CD14-positive monocyte (primary cell): ENCODE measurements around the gene PARP8. TPM values are rescaled to one million over a fixed set of nuclear protein-coding genes. Genes with fewer than 3 reads are reported as not detected.

ENCODE experiments used
- DNase-seq, 3 donors: peaks; one replicate each; pipeline ENCODE4 v3.0.0-alpha.2; 2011 to 2022
- H2AFZ ChIP-seq: 2 replicates; pipeline ENCODE4 v1.6.0; 2012; ENCODE audit warnings: mild to moderate bottlenecking, low read depth, low read length, inconsistent platforms; ENCODE audit not compliant: insufficient read depth, poor library complexity, severe bottlenecking
- H3K27ac ChIP-seq, 2 donors: 1 replicate in 1 of 2; 2 replicates in 1 of 2; pipeline ENCODE4 v1.5.1; 2012 to 2013; ENCODE audit warnings: low read length in 2 of 2, control low read depth in 1 of 2, inconsistent platforms in 1 of 2, low read depth in 1 of 2, mild to moderate bottlenecking in 1 of 2
- H3K27me3 ChIP-seq, 2 donors: one replicate each; pipeline versions ENCODE4 v1.6.0 to v1.6.1; 2011 to 2013; ENCODE audit warnings: low read length in 2 of 2; ENCODE audit not compliant: control insufficient read depth in 2 of 2, insufficient read depth in 2 of 2
- H3K36me3 ChIP-seq, 2 donors: replicated peaks in 1 of 2; 1 replicate in 1 of 2; 2 replicates in 1 of 2; pipeline versions ENCODE4 v1.5.1 to v1.6.1; 2012 to 2013; ENCODE audit warnings: low read length in 2 of 2, control low read depth in 1 of 2, inconsistent platforms in 1 of 2, mild to moderate bottlenecking in 1 of 2; ENCODE audit not compliant: insufficient read depth in 2 of 2, control insufficient read depth in 1 of 2
- H3K4me1 ChIP-seq, 2 donors: 1 replicate in 1 of 2; 2 replicates in 1 of 2; pipeline versions ENCODE4 v1.5.1 to v1.6.1; 2012 to 2013; ENCODE audit warnings: low read length in 2 of 2, control low read depth in 1 of 2, inconsistent platforms in 1 of 2, mild to moderate bottlenecking in 1 of 2, moderate library complexity in 1 of 2; ENCODE audit not compliant: insufficient read depth in 2 of 2, control insufficient read depth in 1 of 2
- H3K4me2 ChIP-seq: replicated peaks from 2 replicates; pipeline ENCODE3; 2012; ENCODE audit warnings: low read length, moderate library complexity, mild to moderate bottlenecking; ENCODE audit not compliant: poor library complexity, severe bottlenecking; ENCODE audit errors: extremely low read depth
- H3K4me3 ChIP-seq, 3 experiments: fragments of 200-600 bp in 1 of 3; sonication (generic) in 1 of 3; replicated peaks in 1 of 3; 1 replicate in 2 of 3; 2 replicates in 1 of 3; pipeline ENCODE4 v1.5.1; 2011 to 2013; ENCODE audit warnings: low read length in 3 of 3, mild to moderate bottlenecking in 3 of 3, control low read depth in 2 of 3, low read depth in 2 of 3, inconsistent platforms in 1 of 3, moderate library complexity in 1 of 3
- H3K79me2 ChIP-seq: 2 replicates; pipeline ENCODE4 v1.6.0; 2012; ENCODE audit warnings: mild to moderate bottlenecking, control low read depth, inconsistent platforms, low read length, moderate library complexity; ENCODE audit not compliant: insufficient read depth
- H3K9ac ChIP-seq: 2 replicates; pipeline ENCODE4 v1.6.0; 2017; ENCODE audit warnings: low read length, mild to moderate bottlenecking; ENCODE audit not compliant: insufficient read depth, poor library complexity, severe bottlenecking
- H3K9me3 ChIP-seq, 2 donors: replicated peaks in 1 of 2; 1 replicate in 1 of 2; 2 replicates in 1 of 2; pipeline versions ENCODE4 v1.5.1 to v1.6.1; 2012 to 2013; ENCODE audit warnings: low read length in 2 of 2, control low read depth in 1 of 2; ENCODE audit not compliant: control insufficient read depth in 1 of 2, insufficient read depth in 1 of 2
- H4K20me1 ChIP-seq: 2 replicates; pipeline ENCODE4 v1.6.0; 2012; ENCODE audit warnings: mild to moderate bottlenecking, low read length, control low read depth, moderate library complexity; ENCODE audit not compliant: insufficient read depth
- H3K27ac Mint-ChIP-seq, 7 donors: one replicate each; pipeline ENCODE4 v1.8.0; 2020; ENCODE audit warnings: mild to moderate bottlenecking in 7 of 7, mixed read lengths in 7 of 7, moderate library complexity in 6 of 7, inconsistent platforms in 2 of 7
- H3K27me3 Mint-ChIP-seq, 3 donors: one replicate each; pipeline ENCODE4 v1.8.0; 2021 to 2022; ENCODE audit warnings: low read depth in 3 of 3, mild to moderate bottlenecking in 3 of 3, mixed read lengths in 3 of 3, moderate library complexity in 3 of 3, inconsistent platforms in 1 of 3
- H3K36me3 Mint-ChIP-seq, 2 donors: one replicate each; pipeline ENCODE4 v1.8.0; 2020; ENCODE audit warnings: mixed read lengths in 2 of 2, inconsistent platforms in 1 of 2, mild to moderate bottlenecking in 1 of 2
- H3K4me1 Mint-ChIP-seq: one replicate; pipeline ENCODE4 v1.8.0; 2020; ENCODE audit warnings: mild to moderate bottlenecking, mixed read lengths
- H3K4me3 Mint-ChIP-seq, 2 donors: one replicate each; pipeline ENCODE4 v1.8.0; 2020; ENCODE audit warnings: mild to moderate bottlenecking in 2 of 2, mixed read lengths in 2 of 2, moderate library complexity in 1 of 2
- H3K9me3 Mint-ChIP-seq, 7 donors: one replicate each; pipeline ENCODE4 v1.8.0; 2020 to 2022; ENCODE audit warnings: mixed read lengths in 7 of 7, mild to moderate bottlenecking in 6 of 7, moderate library complexity in 6 of 7, inconsistent platforms in 2 of 7
- WGBS: methylation state at CpG from one replicate; pipeline ENCODE4 v1.1.5; 2013; ENCODE audit warnings: missing lambda C conversion rate; ENCODE audit not compliant: insufficient coverage; 5-methylcytosine and 5-hydroxymethylcytosine counted together
- intact Hi-C, 2 donors: fragments of 100-400 bp; cut with micrococcal nuclease; formaldehyde crosslinking; loops; one replicate each; pipeline versions ENCODE4 v1.15.0 to v1.15.1; 2023
- polyA plus RNA-seq, 3 donors: library from polyadenylated mRNA; depleted of rRNA in 1 of 3; unstranded in 2 of 3; stranded (reverse) in 1 of 3; fragments of 300-500 nt in 2 of 3; fragments of >200 nt in 1 of 3; fragmentation: Illumina TruSeq in 2 of 3; gene quantifications; 1 replicate in 2 of 3; 2 replicates in 1 of 3; pipeline ENCODE4 v1.2.3, GENCODE V29; 2012 to 2021
- TF ChIP-seq, protein P1 (sequence below): fragments of 200-600 bp; IDR thresholded peaks from one replicate; pipeline ENCODE4 v1.8.0; 2022; ENCODE audit warnings: antibody characterized with exemption, mild to moderate bottlenecking

Gene PARP8
- polyA plus RNA-seq, 3 donors = 27.5 to 170 (median 40.6) TPM

DNA sequence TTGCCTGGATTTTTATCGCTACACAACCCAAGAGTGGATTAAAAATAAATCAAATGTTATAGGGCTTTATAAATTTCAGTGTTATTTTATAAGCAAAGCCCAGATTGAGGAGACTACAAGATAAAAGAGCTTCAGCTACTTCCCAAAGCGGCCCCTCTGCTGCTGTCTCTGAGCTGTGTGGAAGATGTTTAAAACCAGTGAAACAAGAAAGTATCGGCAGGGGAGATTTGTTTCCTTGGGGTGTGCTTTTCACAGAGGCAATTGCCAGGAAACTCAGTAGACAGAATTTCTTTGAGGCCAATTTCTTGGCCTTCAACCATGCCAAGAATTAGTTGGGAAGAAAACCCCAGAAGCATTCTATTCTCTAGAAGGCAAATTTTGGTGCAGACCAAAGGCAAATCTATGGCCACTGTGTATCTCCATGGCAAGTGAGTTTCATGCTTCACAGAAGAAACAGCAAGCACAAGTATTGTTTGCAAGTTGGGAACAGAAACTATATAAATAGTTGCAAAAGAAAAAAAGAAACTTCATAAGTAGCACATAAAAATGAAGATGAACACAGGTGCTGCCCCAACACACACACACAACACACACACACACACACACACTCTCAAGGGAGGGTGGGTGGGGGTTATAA, 197.2 kb downstream of the PARP8 start:
- Mint-ChIP-seq H3K9me3 (peaks cover 0 to 8% (median 4%) of the 10 kb centered on the region in 7 donors), H3K4me3 (no peak overlapping the region), H3K27me3 (peaks cover 2 to 9% (median 6%) of the 10 kb centered on the region in 3 donors), H3K4me1 (no peaks in the 10 kb centered on the region), H3K36me3 (no peaks in the 10 kb centered on the region), H3K27ac (no peak overlapping the region)
- DNase-seq = no peak
- Histone ChIP-seq H3K79me2 (no peaks in the 10 kb centered on the region), H3K4me2 (no peak overlapping the region), H3K27ac (no peak overlapping the region), H4K20me1 (no peaks in the 10 kb centered on the region), H3K27me3 (peaks cover 0 to 5% of the 10 kb centered on the region in 2 donors), H2AFZ (no peak overlapping the region), H3K36me3 (no peaks in the 10 kb centered on the region), H3K4me1 (no peaks in the 10 kb centered on the region), H3K4me3 (no peak overlapping the region), H3K9ac (no peak overlapping the region), H3K9me3 (no peaks in the 10 kb centered on the region)
- intact Hi-C loops = no loop called here
- TF ChIP-seq, protein P1, sequence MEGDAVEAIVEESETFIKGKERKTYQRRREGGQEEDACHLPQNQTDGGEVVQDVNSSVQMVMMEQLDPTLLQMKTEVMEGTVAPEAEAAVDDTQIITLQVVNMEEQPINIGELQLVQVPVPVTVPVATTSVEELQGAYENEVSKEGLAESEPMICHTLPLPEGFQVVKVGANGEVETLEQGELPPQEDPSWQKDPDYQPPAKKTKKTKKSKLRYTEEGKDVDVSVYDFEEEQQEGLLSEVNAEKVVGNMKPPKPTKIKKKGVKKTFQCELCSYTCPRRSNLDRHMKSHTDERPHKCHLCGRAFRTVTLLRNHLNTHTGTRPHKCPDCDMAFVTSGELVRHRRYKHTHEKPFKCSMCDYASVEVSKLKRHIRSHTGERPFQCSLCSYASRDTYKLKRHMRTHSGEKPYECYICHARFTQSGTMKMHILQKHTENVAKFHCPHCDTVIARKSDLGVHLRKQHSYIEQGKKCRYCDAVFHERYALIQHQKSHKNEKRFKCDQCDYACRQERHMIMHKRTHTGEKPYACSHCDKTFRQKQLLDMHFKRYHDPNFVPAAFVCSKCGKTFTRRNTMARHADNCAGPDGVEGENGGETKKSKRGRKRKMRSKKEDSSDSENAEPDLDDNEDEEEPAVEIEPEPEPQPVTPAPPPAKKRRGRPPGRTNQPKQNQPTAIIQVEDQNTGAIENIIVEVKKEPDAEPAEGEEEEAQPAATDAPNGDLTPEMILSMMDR = no peak
- WGBS = 80% methylated on average over 1 of the region's 3 CpGs

DNA sequence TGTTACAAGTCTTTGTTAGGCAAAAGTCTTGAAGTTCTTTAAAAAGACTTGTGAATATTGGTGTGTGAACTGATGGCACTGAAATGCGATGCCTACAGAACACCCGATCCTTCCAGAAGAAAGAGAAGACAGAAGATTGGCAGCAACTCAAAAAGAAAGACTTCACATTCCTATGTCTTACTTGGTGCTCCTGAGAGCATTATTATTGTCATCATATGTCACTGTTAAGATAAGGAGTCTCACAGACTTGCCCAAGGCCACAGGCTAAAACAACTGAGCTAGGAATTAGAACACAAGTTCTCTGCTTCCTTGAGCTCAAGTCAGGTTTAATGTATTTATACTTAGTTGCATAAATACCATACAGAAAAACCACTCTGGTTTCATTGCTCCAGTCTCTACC, 198.0 kb downstream of the PARP8 start:
- Histone ChIP-seq H3K36me3 (no peaks in the 10 kb centered on the region), H3K27me3 (peaks cover 0 to 5% of the 10 kb centered on the region in 2 donors), H3K79me2 (no peaks in the 10 kb centered on the region), H3K9ac (no peak overlapping the region), H2AFZ (no peak overlapping the region), H4K20me1 (no peaks in the 10 kb centered on the region), H3K27ac (no peak overlapping the region), H3K4me1 (no peaks in the 10 kb centered on the region), H3K4me2 (no peak overlapping the region), H3K4me3 (no peak overlapping the region), H3K9me3 (no peaks in the 10 kb centered on the region)
- H3K9me3 Mint-ChIP-seq = peaks cover 0 to 7% (median 4%) of the 10 kb centered on the region in 7 donors
- peaks cover 6 to 14% (median 7%) of the 10 kb centered on the region in 3 donors for H3K27me3 Mint-ChIP-seq
- WGBS = 83% methylated on average over 1 of the region's 2 CpGs
- no peaks in the 10 kb centered on the region for H3K4me1 Mint-ChIP-seq
- no peak overlapping the region for H3K4me3 Mint-ChIP-seq
- intact Hi-C loops = no loop called here
- no peak for DNase-seq
- TF ChIP-seq, protein P1 = no peak
- H3K36me3 Mint-ChIP-seq = no peaks in the 10 kb centered on the region
- no peak overlapping the region for H3K27ac Mint-ChIP-seq
